ENCODE measurements around the gene WRAP53.

DNA sequence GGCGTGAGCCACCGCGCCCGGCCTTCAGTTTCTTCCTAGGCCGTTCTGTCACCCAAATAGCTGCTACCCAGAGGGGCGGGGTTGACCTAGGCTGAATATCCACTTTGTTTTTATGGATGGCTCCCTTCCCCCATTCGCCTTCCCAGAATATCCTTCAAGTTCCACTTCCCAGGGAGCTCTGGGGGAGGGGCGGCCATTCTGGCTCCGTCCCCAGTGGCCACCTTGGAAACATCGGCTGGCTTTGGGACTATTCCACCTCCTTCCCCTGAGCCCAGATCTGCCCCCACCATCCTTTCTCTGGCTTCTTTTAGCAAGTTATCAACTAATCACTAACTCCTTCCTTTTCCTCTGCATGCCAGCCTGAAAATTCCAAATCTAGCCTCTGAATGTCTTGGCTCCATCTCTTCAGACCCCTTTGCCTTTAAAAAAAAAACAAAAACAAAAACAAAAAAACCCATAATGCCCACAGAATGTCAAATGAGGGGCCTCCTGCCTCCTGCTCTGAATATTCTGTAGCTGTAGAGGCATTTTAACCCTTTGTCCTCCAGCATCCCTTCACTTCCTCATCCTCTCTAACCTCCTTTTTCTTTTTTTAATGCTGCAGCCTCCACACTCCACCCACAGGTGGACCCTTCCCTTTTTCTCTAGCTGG, 31.2 kb upstream of the WRAP53 start:
- TF ChIP-seq, protein P1, sequence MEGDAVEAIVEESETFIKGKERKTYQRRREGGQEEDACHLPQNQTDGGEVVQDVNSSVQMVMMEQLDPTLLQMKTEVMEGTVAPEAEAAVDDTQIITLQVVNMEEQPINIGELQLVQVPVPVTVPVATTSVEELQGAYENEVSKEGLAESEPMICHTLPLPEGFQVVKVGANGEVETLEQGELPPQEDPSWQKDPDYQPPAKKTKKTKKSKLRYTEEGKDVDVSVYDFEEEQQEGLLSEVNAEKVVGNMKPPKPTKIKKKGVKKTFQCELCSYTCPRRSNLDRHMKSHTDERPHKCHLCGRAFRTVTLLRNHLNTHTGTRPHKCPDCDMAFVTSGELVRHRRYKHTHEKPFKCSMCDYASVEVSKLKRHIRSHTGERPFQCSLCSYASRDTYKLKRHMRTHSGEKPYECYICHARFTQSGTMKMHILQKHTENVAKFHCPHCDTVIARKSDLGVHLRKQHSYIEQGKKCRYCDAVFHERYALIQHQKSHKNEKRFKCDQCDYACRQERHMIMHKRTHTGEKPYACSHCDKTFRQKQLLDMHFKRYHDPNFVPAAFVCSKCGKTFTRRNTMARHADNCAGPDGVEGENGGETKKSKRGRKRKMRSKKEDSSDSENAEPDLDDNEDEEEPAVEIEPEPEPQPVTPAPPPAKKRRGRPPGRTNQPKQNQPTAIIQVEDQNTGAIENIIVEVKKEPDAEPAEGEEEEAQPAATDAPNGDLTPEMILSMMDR (IDR thresholded peaks at IDR 0.05), result no peak
- TF ChIP-seq EP300 (IDR thresholded peaks at IDR 0.05; ENCODE audit: low read depth) (no peak), POLR2A (IDR thresholded peaks at IDR 0.05) (no peak), POLR2AphosphoS5 (IDR thresholded peaks at IDR 0.05) (no peak)

All from transverse colon (tissue), 4 donors.